DMS 273 treated with DMSO at 0.1 percent for 48 hours (cell line): Measurements from ENCODE around the gene SYTL3.
"Not testable (repeated sequence)": the region's sequence is repeated elsewhere in the genome, so short reads cannot be mapped to it uniquely, and the experiment has no call there.

Experiments used
- DNase-seq: peaks from one replicate; lab custom pipeline; 2025; lab: John Stamatoyannopoulos, UW

The SYTL3 gene

GRCh38 chr6:158697811-158698210 lies 48.0 kb downstream of the SYTL3 start:
- DNase-seq, result no peak

GRCh38 chr6:158698931-158699330 lies 49.1 kb downstream of the SYTL3 start:
- no peak for DNase-seq

GRCh38 chr6:158701268-158701667 lies 51.4 kb downstream of the SYTL3 start:
- not testable (repeated sequence) for DNase-seq

- DNase-seq, result no peak
Observed at GRCh38 chr6:158703111-158703836, 53.4 kb downstream of the SYTL3 start.

- DNase-seq, result peak; percentile 29
Observed at GRCh38 chr6:158703837-158704822, 54.3 kb downstream of the SYTL3 start.

GRCh38 chr6:158705386-158706126 lies 55.7 kb downstream of the SYTL3 start:
- no peak for DNase-seq

- peak; percentile 40 for DNase-seq
Observed at GRCh38 chr6:158706369-158706982, 56.6 kb downstream of the SYTL3 start.

- DNase-seq, result no peak
Observed at GRCh38 chr6:158707120-158707820, 57.4 kb downstream of the SYTL3 start.

- peak; percentile 18 for DNase-seq
Observed at GRCh38 chr6:158707821-158708195, 58.0 kb downstream of the SYTL3 start.

- no peak for DNase-seq
Observed at GRCh38 chr6:158708239-158708638, 58.4 kb downstream of the SYTL3 start.

GRCh38 chr6:158709809-158710208 lies 60.0 kb downstream of the SYTL3 start:
- no peak for DNase-seq

- no peak for DNase-seq
Observed at GRCh38 chr6:158711264-158711663, 61.4 kb downstream of the SYTL3 start.

- no peak for DNase-seq
Observed at GRCh38 chr6:158713469-158713868, 63.6 kb downstream of the SYTL3 start.

GRCh38 chr6:158714706-158715105 lies 64.9 kb downstream of the SYTL3 start:
- no peak for DNase-seq

- no peak for DNase-seq
Observed at GRCh38 chr6:158715330-158716311, 65.8 kb downstream of the SYTL3 start.

GRCh38 chr6:158717341-158718330 lies 67.8 kb downstream of the SYTL3 start:
- no peak for DNase-seq

GRCh38 chr6:158718461-158719046 lies 68.7 kb downstream of the SYTL3 start:
- DNase-seq, result peak; percentile 55

- DNase-seq, result no peak
Observed at GRCh38 chr6:158722176-158722729, 72.4 kb downstream of the SYTL3 start.
